ENCODE measurements around the gene LOXL1.

LOXL1 gene

DNA sequence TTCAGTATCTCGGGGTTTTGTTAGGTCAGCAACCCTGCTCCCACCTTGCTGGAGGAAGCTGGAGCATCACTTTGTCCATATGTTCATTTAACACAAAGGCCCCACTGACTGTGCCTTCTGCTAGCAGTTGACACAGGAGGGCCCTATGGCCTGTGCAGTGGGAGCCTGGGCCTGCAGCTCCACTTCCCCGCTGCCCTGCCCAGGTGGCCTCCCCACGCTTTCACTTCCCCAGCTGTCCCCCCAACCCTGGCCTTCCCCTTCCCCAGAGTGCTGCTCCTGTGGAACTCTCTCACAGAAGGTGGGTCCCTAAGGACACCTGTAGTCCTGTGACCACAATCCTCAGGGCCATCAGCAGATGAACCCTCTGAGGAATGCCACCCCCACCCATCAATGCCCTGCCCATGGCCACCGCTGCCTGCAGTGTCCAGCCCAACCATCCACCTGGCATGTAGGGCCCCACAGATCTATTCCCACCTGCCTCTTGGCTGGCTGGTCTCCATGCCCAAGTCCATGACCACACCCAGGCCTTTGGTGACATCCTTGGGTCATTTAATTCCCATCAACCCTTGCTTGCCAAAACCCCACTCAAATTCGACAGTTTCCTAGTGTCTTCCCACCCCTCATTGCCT, 39.4 kb upstream of the LOXL1 start:
- no peak overlapping the region for H3K4me3 ChIP-seq (ENCODE audit: low read depth, low read length)
- no peak for DNase-seq (ENCODE audit: low read depth, low spot score)
- in situ Hi-C loops (cut with HindIII; ENCODE audit: low sequenced_read_pairs), result no loop called here
- TF ChIP-seq, protein P1, sequence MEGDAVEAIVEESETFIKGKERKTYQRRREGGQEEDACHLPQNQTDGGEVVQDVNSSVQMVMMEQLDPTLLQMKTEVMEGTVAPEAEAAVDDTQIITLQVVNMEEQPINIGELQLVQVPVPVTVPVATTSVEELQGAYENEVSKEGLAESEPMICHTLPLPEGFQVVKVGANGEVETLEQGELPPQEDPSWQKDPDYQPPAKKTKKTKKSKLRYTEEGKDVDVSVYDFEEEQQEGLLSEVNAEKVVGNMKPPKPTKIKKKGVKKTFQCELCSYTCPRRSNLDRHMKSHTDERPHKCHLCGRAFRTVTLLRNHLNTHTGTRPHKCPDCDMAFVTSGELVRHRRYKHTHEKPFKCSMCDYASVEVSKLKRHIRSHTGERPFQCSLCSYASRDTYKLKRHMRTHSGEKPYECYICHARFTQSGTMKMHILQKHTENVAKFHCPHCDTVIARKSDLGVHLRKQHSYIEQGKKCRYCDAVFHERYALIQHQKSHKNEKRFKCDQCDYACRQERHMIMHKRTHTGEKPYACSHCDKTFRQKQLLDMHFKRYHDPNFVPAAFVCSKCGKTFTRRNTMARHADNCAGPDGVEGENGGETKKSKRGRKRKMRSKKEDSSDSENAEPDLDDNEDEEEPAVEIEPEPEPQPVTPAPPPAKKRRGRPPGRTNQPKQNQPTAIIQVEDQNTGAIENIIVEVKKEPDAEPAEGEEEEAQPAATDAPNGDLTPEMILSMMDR (IDR thresholded peaks at IDR 0.05; ENCODE audit: low read depth, low read length), result no peak

DNA sequence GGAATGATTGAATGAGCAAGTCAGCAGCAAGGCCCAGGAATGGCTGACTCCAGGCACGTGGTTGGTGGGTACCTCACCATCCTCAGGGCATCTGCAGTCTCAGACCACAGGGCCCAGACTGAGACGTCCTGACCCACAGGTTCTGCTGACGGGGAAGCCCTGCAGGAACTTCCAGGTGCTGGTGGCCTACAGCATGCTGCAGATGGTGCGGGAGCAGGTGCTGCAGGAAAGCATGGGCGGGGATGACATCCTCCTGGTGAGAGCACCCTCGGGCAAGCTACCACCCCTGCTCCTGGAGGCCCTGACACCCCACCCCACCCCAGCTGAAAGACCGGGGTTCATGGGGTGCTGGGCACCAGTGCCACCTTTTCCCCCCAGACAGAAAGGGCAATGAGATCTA, 38.8 kb upstream of the LOXL1 start:
- in situ Hi-C loops (cut with HindIII; ENCODE audit: low sequenced_read_pairs), result no loop called here
- TF ChIP-seq, protein P1 (IDR thresholded peaks at IDR 0.05; ENCODE audit: low read depth, low read length), result no peak
- no peak overlapping the region for H3K4me3 ChIP-seq (ENCODE audit: low read depth, low read length)
- no peak for DNase-seq (ENCODE audit: low read depth, low spot score)

DNA sequence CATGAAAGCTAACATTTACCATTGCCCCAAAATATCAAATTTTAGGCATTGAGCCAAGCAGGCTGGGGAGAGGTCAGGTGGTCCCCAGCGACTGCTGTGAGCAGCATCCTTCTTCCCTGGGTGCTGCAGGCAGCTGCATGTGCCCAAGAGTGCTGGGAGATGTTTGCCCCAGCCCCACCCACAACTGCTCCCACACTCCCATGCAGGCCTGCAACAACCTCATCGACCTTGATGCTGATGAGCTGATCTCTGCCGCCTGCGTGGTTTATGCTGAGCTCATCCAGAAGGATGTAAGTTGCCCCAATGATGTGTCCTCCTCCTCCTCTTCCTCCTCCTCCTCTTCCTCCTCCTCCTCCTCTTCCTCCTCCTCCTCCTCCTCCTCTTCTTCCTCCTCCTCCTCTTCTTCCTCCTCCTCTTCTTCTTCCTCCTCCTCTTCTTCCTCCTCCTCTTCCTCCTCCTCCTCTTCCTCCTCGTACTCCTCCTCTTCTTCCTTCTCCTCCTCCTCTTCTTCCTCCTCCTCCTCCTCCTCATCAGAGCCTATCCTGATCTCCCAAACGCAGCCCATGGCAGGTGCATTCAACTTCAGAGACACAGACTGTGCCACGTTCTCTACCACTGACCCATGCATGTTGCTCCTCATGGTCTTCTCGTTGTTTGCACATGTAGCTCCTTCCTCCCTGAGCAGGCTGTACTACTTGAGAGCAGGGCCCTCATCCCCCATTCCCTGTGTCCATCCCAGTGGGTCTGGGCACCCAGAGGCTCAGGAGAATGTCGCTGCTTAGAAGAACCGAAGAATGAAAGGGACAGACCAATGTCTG, 37.8 kb upstream of the LOXL1 start:
- TF ChIP-seq, protein P1 (IDR thresholded peaks at IDR 0.05; ENCODE audit: low read depth, low read length), result no peak
- in situ Hi-C loops (cut with HindIII; ENCODE audit: low sequenced_read_pairs), result no loop called here
- DNase-seq (ENCODE audit: low read depth, low spot score), result no peak
- H3K4me3 ChIP-seq (ENCODE audit: low read depth, low read length), result no peak overlapping the region

DNA sequence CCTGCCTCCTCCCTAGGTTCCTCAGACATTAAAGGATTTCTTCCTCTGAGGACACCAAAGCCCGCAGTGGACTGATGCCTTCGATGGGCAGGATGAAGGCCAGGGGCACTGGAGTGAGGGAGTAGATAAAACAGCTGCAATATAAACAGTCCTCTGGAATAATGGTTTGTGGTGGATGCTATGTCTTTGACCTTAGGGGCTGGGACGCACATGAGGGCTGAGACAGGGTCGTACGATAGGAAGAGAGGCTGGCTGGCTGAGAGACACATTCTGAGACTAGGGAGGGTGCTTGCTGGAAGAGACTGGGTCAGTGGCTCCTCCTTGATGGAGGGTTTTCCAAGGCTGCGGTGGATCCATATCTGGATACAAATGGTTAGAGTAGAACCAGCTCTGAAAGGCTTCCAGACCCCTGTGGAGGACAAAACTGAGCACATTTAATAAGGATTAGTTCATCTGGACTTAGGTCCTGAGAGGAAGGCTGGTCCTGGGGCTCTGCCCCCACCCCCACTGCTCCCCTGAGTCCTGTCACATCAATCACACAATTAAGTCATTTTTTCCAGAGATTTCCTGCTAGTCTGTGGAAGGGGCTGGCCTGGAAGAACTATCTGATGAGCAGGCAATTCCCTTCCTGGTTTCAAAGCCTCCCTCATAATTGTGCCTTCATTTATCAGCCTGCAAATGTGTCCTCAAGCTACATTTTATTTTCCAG, 37.1 kb upstream of the LOXL1 start:
- DNase-seq (ENCODE audit: low read depth, low spot score), result no peak
- TF ChIP-seq, protein P1 (IDR thresholded peaks at IDR 0.05; ENCODE audit: low read depth, low read length), result no peak
- no peak overlapping the region for H3K4me3 ChIP-seq (ENCODE audit: low read depth, low read length)
- in situ Hi-C loops (cut with HindIII; ENCODE audit: low sequenced_read_pairs), result no loop called here

DNA sequence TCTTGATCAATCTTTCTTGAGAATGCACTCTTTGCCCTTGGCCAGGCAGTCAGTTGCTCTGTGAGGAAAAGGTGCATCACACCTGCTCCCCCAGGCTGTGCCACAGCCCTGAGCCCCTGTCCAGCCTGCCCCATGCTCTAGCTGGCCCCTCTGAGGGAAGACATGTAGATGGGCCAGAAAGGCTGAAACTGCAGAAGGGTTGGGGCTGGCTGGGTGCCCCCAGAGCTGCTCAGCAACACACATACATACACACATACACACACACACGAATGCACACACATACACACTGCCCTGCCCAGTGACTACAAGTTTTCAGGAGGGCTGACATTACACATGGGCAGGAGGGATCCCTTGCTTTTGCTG, 36.5 kb upstream of the LOXL1 start:
- in situ Hi-C loops (cut with HindIII; ENCODE audit: low sequenced_read_pairs), result no loop called here
- no peak overlapping the region for H3K4me3 ChIP-seq (ENCODE audit: low read depth, low read length)
- no peak for DNase-seq (ENCODE audit: low read depth, low spot score)
- TF ChIP-seq, protein P1 (IDR thresholded peaks at IDR 0.05; ENCODE audit: low read depth, low read length), result no peak

DNA sequence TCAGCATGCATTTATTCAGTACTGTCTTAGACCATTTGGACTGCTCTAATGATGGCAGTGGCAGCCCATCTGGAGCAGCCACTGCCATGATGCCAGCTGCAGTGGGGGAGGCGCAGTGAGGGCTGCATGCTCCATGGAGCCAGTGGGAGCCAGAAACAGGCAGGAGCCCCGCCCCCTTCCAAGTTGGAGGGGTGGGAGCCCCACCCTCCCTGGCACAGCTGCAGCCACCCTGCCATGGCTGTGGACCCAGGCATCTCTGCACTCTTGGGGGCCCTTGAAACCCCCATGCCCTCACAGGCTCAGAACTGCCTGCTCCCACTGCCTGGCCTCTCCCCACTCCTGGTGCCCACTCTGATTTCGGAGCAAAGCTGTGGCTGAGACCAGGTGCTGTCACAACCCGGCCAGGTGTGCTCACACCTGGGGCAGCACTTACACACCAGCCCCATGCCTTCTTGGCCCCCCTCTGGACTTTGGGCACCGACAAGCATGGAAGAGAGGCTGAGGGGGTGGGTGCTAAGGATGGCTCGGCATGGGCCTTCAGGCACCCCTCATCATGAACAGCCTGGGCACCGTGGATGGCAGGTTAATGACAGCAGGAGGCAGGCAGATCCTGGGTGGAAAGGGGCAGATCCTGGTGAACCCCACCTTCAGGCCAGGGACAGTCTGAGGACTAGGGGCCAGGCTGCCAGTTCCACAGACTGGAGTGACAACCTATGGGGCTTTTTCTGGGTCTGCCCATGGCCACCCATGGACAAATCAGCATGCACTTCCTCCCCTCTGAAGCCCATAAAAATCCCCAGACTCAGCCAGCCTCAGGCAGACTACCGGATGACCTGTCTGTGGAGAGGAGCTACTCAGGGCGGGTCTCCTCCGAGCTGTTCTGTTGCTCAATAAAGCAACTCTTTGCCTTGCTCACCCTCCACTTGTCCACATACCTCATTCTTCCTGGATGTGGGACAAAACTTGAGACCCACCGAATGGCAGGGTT, 34.6 kb upstream of the LOXL1 start:
- no peak for DNase-seq (ENCODE audit: low read depth, low spot score)
- in situ Hi-C loops (cut with HindIII; ENCODE audit: low sequenced_read_pairs), result no loop called here

More for the DNA sequence above, 34.6 kb upstream of the LOXL1 start:
- TF ChIP-seq, protein P1 (IDR thresholded peaks at IDR 0.05; ENCODE audit: low read depth, low read length), result no peak
- H3K4me3 ChIP-seq (ENCODE audit: low read depth, low read length), result no peak overlapping the region
